Measurements from ENCODE around the gene SLC16A5.

GRCh38 chr17:75118307-75118706, 30.6 kb downstream of the SLC16A5 start:
- TF ChIP-seq CTCF (IDR thresholded peaks at IDR 0.05; ENCODE audit: poor library complexity, severe bottlenecking) (no peak), MXI1 (conservative IDR thresholded peaks at IDR 0.05; ENCODE audit: poor library complexity, severe bottlenecking) (no peak)
